ENCODE data around the gene SPEF2.

- TF ChIP-seq, protein P1, sequence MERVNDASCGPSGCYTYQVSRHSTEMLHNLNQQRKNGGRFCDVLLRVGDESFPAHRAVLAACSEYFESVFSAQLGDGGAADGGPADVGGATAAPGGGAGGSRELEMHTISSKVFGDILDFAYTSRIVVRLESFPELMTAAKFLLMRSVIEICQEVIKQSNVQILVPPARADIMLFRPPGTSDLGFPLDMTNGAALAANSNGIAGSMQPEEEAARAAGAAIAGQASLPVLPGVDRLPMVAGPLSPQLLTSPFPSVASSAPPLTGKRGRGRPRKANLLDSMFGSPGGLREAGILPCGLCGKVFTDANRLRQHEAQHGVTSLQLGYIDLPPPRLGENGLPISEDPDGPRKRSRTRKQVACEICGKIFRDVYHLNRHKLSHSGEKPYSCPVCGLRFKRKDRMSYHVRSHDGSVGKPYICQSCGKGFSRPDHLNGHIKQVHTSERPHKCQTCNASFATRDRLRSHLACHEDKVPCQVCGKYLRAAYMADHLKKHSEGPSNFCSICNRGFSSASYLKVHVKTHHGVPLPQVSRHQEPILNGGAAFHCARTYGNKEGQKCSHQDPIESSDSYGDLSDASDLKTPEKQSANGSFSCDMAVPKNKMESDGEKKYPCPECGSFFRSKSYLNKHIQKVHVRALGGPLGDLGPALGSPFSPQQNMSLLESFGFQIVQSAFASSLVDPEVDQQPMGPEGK (CRISPR knock-in tag; IDR thresholded peaks at IDR 0.05; ENCODE audit: borderline replicate concordance) = no peak
- TF ChIP-seq ISL1 (CRISPR knock-in tag; IDR thresholded peaks at IDR 0.05) = no peak
- TF ChIP-seq ZC3H10 (CRISPR knock-in tag; IDR thresholded peaks at IDR 0.05) = no peak
- TF ChIP-seq PPARA (CRISPR knock-in tag; IDR thresholded peaks at IDR 0.05; ENCODE audit: borderline replicate concordance) = no peak
- no peak for TF ChIP-seq SNAI2 (CRISPR knock-in tag; IDR thresholded peaks at IDR 0.05)
- no peak for TF ChIP-seq ZNF70 (CRISPR knock-in tag; IDR thresholded peaks at IDR 0.05)
- TF ChIP-seq ARNTL (CRISPR knock-in tag; IDR thresholded peaks at IDR 0.05; ENCODE audit: borderline replicate concordance, low read depth) = no peak
- no peak for TF ChIP-seq ZNF8 (CRISPR knock-in tag; IDR thresholded peaks at IDR 0.05)
- TF ChIP-seq RARB (CRISPR knock-in tag; IDR thresholded peaks at IDR 0.05) = no peak
- no peak for TF ChIP-seq ZFP30 (CRISPR knock-in tag; IDR thresholded peaks at IDR 0.05)
- TF ChIP-seq TCF4 (CRISPR knock-in tag; IDR thresholded peaks at IDR 0.05; ENCODE audit: borderline replicate concordance) = no peak
- no peak for TF ChIP-seq CSRNP3 (CRISPR knock-in tag; IDR thresholded peaks at IDR 0.05)
- TF ChIP-seq TSHZ2 (CRISPR knock-in tag; IDR thresholded peaks at IDR 0.05) = no peak
- TF ChIP-seq TOX (CRISPR knock-in tag; IDR thresholded peaks at IDR 0.05; ENCODE audit: borderline replicate concordance) = no peak
Observed at GRCh38 chr5:35777358-35778087, 159.9 kb downstream of the SPEF2 start.
